Measurements from ENCODE around the gene NPLOC4.
"Not testable (repeated sequence)": the region's sequence is repeated elsewhere in the genome, so short reads cannot be mapped to it uniquely, and the experiment has no call there.

The NPLOC4 gene

GRCh38 chr17:81636505-81637288 is at the start of gene NPLOC4, which contains the start of gene TSPAN10:
Gene NPLOC4, minus strand, starts transcription at chr17:81637112. Its CDS starts 182 bp downstream, at chr17:81636930.
Gene TSPAN10, plus strand, starts transcription at chr17:81637196. Its CDS starts 5,217 bp downstream, at chr17:81642413.
- peak; percentile 83 to 92 for DNase-seq

DNA sequence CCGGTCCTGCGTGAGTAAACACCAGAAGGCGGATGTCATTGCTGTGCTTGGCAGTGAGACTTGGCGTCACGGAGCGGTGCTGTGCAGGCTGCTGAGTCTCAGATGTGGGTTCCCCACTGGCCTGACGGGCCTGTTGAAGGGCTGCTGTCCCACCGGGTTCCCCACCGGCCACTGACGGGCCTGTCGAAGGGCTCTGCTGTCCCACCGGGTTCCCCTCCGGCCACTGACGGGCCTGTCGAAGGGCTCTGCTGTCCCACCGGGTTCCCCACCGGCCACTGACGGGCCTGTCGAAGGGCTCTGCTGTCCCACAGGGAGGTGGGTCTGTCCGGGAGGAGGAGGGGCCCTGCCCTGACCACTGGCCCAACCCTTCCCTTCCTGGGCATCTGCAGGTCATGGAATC is 49.7 kb upstream of the NPLOC4 start:
- DNase-seq, result no peak

- peak in 1 of 2 donors; percentile 47 for DNase-seq
These were observed 48.2 kb upstream of the NPLOC4 start for GRCh38 chr17:81685108-81685507.

DNA sequence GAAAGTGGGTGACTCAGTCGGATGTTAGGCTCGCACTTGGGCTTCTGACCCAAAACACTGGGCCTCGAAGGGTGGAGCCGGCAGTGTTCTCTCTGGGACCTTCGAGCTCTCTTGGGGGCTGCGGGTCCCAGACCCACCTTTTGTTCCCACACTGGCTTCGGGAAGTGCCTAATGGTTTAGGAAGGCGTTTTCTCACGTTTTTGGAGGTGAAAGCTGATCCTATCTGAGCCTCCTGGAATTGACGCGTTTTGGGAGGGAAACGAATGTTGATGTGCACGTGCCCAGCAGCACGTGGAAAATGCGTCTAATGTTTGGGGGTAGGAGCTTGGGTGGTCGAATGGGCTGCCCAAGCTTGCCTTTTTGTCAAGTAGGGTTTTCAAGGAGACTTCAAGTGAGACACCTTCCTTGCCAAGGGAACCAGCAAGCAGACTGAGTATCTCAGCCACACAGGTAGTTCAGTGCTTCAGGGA is 47.6 kb upstream of the NPLOC4 start:
- DNase-seq, result no peak

- peak; percentile 95 to 96 for DNase-seq
These were observed 46.9 kb upstream of the NPLOC4 start, which contains the start of the genes ARL16 and HGS for GRCh38 chr17:81683584-81684441. Gene ARL16, minus strand, starts transcription at chr17:81683797. Its CDS starts 44 bp downstream, at chr17:81683753. Gene HGS, plus strand, starts transcription at chr17:81684011. Its CDS starts 56 bp downstream, at chr17:81684067.

GRCh38 chr17:81683208-81683583 is 46.3 kb upstream of the NPLOC4 start:
- DNase-seq, result no peak

DNA sequence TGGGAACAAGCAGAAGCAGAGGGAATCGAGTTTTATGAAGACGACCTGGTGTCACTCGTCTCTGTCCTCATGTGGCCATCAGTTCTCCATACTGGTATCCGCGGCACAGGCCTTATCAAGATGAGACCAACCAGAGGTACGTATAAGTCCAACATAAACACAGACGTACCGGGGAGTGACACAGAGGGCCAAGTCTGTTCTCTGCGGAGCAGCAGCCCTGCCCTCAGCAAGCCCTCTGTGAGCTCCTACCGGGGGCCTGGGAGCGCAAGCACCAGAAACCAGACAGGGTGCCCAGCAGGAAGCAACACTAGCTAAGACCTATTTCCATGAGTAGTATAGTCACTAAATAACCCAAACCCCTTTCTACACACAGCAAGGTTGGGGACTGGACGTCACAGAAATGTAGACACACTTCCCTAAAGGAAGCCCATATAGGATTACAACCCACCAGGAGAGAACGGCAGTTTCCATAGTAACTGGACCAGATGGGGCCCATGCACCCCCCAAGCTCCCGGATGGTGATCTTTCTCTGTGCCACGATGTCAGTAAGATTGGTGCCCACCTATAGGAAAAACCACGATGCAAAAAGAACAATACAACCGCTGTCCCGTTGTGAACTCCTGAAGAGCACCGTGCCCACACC is 45.8 kb upstream of the NPLOC4 start:
- DNase-seq, result no peak

- no peak for DNase-seq
These were observed 44.8 kb upstream of the NPLOC4 start for GRCh38 chr17:81681672-81682071.

- no peak for DNase-seq
These were observed 43.2 kb upstream of the NPLOC4 start for GRCh38 chr17:81680150-81680549.

GRCh38 chr17:81676906-81677305 is 40.0 kb upstream of the NPLOC4 start:
- no peak for DNase-seq

DNA sequence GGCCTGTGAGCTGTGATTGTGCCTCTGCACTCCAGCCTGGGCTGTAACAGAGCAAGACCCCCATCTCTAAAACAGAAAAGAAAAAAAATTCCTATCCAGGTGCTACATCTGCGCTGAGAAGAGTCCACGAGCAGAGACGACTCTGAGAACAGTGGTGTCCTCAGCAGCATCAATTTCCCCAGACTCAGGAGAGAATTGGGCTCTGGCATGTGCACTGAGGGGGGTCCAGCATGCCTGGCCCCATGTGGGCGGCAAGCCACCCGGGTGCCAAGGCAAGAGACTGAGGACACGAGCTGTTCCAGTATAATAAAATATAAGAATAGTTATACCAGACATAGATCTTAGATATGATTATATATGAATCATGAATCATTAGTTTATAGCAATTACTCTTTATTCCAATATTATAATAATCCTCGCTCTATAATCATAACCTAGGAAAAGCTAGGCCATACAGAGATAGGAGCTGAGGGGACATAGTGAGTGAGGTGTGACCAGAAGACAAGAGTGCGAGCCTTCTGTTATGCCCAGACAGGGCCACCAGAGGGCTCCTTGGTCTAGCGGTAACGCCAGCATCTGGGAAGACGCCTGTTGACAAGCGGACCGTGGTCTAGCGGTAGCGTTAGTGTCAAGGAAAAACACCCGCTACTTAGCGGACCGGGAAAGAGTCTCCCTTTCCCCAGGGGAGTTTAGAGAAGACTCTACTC is 38.8 kb upstream of the NPLOC4 start:
- not testable (repeated sequence) for DNase-seq

DNA sequence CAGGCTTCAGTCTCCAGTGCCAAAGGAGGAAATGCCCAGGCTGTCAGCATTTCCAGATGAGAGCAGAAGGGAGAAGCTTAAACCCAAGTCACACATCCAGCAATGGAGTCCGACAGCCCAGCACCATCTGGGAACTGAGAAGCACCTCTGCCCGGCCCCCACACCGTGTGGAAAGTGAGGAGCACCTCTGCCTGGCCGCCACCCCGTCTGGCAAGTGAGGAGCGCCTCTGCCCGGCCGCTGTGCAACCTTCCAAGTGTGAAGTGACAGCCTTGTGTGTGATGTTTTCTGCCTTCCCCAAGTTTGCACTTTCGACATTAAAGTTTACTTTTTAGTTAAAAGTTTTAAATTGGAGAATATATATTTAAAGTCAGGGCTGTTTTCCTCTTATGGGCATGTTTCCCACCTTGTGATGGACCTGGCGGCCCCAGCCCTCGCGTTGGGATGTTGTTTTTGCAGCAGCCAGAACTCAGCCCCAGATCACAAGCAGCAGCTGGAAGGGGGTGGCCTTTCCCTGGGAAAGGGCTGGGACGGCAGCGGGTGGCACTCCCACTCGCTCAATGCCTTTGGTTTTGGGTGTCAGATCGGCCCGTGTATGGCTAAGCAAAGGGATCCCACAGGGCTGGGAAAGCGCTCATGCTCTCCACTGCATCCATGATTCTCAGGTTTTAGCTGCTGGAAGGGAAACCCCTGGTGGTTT is 36.8 kb upstream of the NPLOC4 start:
- no peak for DNase-seq

GRCh38 chr17:81672954-81673353 is 36.0 kb upstream of the NPLOC4 start:
- DNase-seq, result no peak

GRCh38 chr17:81672504-81672903 is 35.6 kb upstream of the NPLOC4 start:
- no peak for DNase-seq

DNA sequence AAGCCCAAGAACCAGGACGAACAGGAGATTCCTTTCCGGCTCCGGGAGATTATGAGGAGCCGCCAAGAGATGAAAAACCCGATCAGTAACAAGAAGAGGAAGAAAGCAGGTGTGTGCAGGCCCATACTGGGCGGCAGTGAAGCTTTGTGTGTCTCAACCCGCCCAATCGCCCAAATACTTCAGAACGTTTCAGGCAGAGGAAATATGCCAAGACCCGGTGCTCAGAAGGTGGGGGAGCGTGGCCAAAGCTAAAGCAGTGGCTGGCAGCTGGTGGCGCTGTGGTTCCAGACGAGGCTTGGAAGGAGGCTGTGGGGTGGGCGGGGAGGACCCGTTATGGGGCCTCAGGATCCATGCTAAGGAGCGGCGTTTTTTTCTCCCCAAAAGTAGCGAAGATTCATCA is 30.8 kb upstream of the NPLOC4 start:
- no peak for DNase-seq

- peak; percentile 90 for DNase-seq
These were observed 29.7 kb upstream of the NPLOC4 start, which contains the start of the genes CCDC137 and OXLD1 for GRCh38 chr17:81666342-81667191. Gene CCDC137, plus strand, starts transcription at chr17:81666737. Its CDS starts 30 bp downstream, at chr17:81666767. Gene OXLD1, minus strand, starts transcription at chr17:81666605. Its CDS starts 28 bp downstream, at chr17:81666577.

GRCh38 chr17:81666092-81666341 is 29.1 kb upstream of the NPLOC4 start:
- no peak for DNase-seq

DNA sequence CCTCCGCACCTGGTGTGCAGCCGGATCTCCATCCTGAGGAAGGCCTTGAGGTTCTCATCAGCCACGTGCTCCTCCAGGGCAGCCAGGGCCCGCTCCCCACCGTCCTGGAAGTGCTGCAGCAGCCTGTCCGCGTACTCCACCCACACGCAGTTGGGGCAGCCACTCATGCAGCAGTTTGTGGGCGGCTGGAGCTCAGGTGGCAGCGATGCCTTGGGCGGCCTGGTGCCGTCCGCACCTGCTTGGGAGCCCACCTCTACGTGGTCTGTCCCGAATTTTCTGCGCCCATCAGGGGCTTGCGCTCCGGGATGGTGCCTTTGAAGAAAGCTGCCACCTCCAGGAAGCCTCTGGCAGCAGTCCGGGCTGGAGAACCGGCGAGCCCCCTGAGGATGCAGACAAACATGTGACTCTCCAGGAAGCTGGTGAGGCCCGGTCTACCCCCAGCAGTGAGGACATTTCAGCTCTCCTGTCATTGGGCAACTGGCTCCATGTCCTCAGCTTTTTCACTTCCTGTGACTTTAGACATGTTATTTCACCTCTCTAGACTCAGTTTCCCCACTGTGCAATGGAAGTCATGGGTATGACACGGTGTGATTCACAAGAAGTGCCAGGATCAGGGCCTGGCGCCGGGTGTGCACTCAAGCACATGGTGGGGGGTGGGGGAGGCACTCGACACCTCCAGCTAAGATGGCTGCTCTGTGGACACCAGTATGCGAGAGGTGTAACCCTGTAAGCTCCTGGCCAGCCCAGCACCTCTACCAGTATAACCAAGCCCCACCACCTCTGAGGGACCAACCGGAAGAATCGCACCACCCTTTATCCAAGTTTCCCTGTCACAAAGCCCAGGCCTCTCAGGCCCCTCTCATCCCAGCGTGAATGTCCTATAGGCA is 28.5 kb upstream of the NPLOC4 start:
- peak; percentile 51 for DNase-seq

GRCh38 chr17:81664051-81664470 is 27.1 kb upstream of the NPLOC4 start:
- DNase-seq, result no peak

DNA sequence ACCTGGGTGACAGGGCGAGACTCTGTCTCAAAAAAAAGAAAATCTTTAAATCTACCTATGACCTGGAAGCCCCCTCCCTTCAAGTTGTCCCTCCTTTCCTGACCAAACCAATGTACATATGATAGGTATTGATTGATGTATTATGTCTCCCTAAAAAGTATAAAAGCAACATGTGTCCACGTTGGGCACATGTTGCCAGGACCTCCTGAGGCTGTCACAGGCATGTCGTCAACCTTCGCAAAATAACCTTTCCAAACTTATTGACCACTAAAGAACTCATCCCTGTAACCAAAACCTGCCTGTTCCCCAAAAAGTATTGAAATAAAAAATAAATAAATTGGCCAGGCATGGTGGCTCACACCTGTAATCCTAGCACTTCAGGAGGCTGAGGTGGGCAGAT is 25.1 kb upstream of the NPLOC4 start:
- no peak for DNase-seq
